ENCODE data around the gene PLAAT5. TPM values are rescaled to one million over a fixed set of nuclear protein-coding genes. Genes with fewer than 3 reads are reported as not detected.
"Not testable (repeated sequence)": the region's sequence is repeated elsewhere in the genome, so short reads cannot be mapped to it uniquely, and the experiment has no call there.

The PLAAT5 gene
- polyA plus RNA-seq, 6 donors from 2014 or later = not detected

DNA sequence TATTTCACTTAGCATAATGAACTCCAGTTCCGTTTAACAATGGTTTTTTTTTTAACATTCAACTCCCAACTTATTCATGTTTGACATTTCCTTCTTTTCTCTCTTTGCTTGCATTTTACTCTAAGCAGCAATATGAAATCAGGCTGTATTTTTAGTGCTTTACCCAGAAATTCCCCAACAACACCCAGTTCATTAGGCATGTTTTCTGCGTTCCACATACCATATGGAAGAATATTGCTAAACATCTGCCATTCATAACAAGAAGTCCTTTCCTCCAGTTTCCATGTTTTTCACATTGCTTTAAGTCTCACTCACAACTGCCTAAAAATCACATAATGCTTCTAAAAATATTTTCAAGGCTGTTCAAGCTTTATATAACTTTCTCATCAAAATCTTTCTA is 45.8 kb downstream of the PLAAT5 start:
- Mint-ChIP-seq H3K27ac (no peak overlapping the region), H3K36me3 (no peaks in the 10 kb centered on the region), H3K4me1 (peaks cover 0 to 4% (median 0%) of the 10 kb centered on the region in 3 donors), H3K4me3 (no peak overlapping the region), H3K9me3 (peaks cover 0 to 11% (median 4%) of the 10 kb centered on the region in 7 donors), H3K27me3 (peaks cover 13 to 16% (median 16%) of the 10 kb centered on the region in 3 donors)
- no peak for ATAC-seq (ENCODE audit: low read depth in 2 of 2)
- no peak for DNase-seq

DNA sequence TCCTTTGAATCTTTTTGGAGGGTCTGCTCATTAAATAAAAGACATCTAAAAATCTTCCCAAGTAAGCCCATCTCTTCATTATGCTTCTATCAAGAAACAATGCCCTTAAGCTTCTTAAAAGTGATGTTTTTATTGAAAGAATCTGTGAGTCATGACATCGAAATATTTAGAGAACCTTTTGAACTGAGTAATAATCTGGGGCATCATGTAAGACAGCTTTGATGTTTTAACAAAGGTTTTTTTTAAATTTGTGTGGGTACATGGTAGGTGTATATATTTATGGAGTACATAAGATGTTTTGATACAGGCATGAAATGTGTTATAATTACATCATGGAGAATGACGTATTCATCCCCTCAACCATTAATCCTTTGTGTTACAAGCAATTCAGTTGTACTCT is 46.8 kb downstream of the PLAAT5 start:
- Mint-ChIP-seq H3K27me3 (peaks cover 12 to 16% (median 13%) of the 10 kb centered on the region in 3 donors), H3K9me3 (peaks cover 0 to 10% (median 4%) of the 10 kb centered on the region in 7 donors), H3K27ac (no peak overlapping the region), H3K36me3 (no peaks in the 10 kb centered on the region), H3K4me1 (peaks cover 0 to 4% (median 0%) of the 10 kb centered on the region in 3 donors), H3K4me3 (no peak overlapping the region)
- DNase-seq (no peak), ATAC-seq (ENCODE audit: low read depth in 2 of 2) (no peak)

GRCh38 chr11:63443714-63444113 is 47.3 kb downstream of the PLAAT5 start:
- DNase-seq = no peak
- H3K27ac Mint-ChIP-seq = no peak overlapping the region
- no peak overlapping the region for H3K4me3 Mint-ChIP-seq
- no peak for ATAC-seq (ENCODE audit: low read depth in 2 of 2)
- no peaks in the 10 kb centered on the region for H3K36me3 Mint-ChIP-seq
- H3K4me1 Mint-ChIP-seq = peaks cover 0 to 4% (median 0%) of the 10 kb centered on the region in 3 donors
- peaks cover 12 to 16% (median 13%) of the 10 kb centered on the region in 3 donors for H3K27me3 Mint-ChIP-seq
- peaks cover 0 to 10% (median 4%) of the 10 kb centered on the region in 7 donors for H3K9me3 Mint-ChIP-seq

- not testable (repeated sequence) for DNase-seq; H3K27ac Mint-ChIP-seq; H3K4me1 Mint-ChIP-seq; H3K4me3 Mint-ChIP-seq; H3K36me3 Mint-ChIP-seq; H3K9me3 Mint-ChIP-seq; ATAC-seq (ENCODE audit: low read depth in 2 of 2)
- H3K27me3 Mint-ChIP-seq = peaks cover 32 to 49% (median 48%) of the 10 kb centered on the region in 3 donors
Measured at GRCh38 chr11:63435831-63436230, 55.1 kb downstream of the PLAAT5 start.

DNA sequence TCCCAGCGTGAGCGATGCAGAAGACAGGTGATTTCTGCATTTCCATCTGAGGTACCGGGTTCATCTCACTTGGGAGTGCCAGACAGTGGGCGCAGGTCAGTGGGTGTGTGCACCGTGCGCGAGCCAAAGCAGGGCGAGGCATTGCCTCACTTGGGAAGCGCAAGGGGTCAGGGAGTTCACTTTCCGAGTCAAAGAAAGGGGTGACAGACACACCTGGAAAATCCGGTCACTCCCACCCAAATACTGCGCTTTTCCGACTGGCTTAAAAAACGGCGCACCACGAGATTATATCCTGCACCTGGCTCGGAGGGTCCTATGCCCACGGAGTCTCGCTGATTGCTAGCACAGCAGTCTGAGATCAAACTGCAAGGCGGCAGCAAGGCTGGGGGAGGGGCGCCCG is 55.6 kb downstream of the PLAAT5 start:
- H3K27ac Mint-ChIP-seq; H3K9me3 Mint-ChIP-seq; H3K4me1 Mint-ChIP-seq; DNase-seq; ATAC-seq (ENCODE audit: low read depth in 2 of 2); H3K36me3 Mint-ChIP-seq; H3K4me3 Mint-ChIP-seq: not testable (repeated sequence)
- H3K27me3 Mint-ChIP-seq = peaks cover 32 to 50% (median 49%) of the 10 kb centered on the region in 3 donors

- ATAC-seq (ENCODE audit: low read depth in 2 of 2); H3K9me3 Mint-ChIP-seq; H3K36me3 Mint-ChIP-seq; H3K27ac Mint-ChIP-seq; H3K4me3 Mint-ChIP-seq; H3K4me1 Mint-ChIP-seq; DNase-seq: not testable (repeated sequence)
- peaks cover 47 to 63% (median 56%) of the 10 kb centered on the region in 3 donors for H3K27me3 Mint-ChIP-seq
Measured at GRCh38 chr11:63430731-63431130, 60.2 kb downstream of the PLAAT5 start.

- peaks cover 35 to 47% (median 35%) of the 10 kb centered on the region in 3 donors for H3K27me3 Mint-ChIP-seq
- H3K36me3 Mint-ChIP-seq = no peaks in the 10 kb centered on the region
- H3K4me3 Mint-ChIP-seq = no peak overlapping the region
- DNase-seq (no peak), ATAC-seq (ENCODE audit: low read depth in 2 of 2) (no peak)
- peaks cover 0 to 7% (median 3%) of the 10 kb centered on the region in 7 donors for H3K9me3 Mint-ChIP-seq
- no peaks in the 10 kb centered on the region for H3K4me1 Mint-ChIP-seq
- H3K27ac Mint-ChIP-seq = no peak overlapping the region
Measured at GRCh38 chr11:63427971-63428508, 62.9 kb downstream of the PLAAT5 start.

GRCh38 chr11:63417174-63417852 is 73.7 kb downstream of the PLAAT5 start:
- peaks cover 11 to 37% (median 20%) of the 10 kb centered on the region in 3 donors for H3K27me3 Mint-ChIP-seq
- no peaks in the 10 kb centered on the region for H3K4me1 Mint-ChIP-seq
- H3K27ac Mint-ChIP-seq = no peak overlapping the region
- peaks cover 3 to 14% (median 9%) of the 10 kb centered on the region in 7 donors for H3K9me3 Mint-ChIP-seq
- peaks cover 0 to 14% of the 10 kb centered on the region in 2 donors for H3K36me3 Mint-ChIP-seq
- ATAC-seq (ENCODE audit: low read depth in 2 of 2) (no peak), DNase-seq (no peak)
- no peak overlapping the region for H3K4me3 Mint-ChIP-seq

Other genes with a start within 250 kb of the PLAAT5 start
- gene SLC22A25, start 247.6 kb downstream of the PLAAT5 start, polyA plus RNA-seq (ENCODE audit: low read depth in 6 of 6) = not detected
- not detected for gene SLC22A9, start 121.4 kb downstream of the PLAAT5 start, polyA plus RNA-seq (ENCODE audit: low read depth in 6 of 6)
- gene LGALS12, start 14.9 kb upstream of the PLAAT5 start, polyA plus RNA-seq (ENCODE audit: low read depth in 6 of 6) = 1 to 10 TPM in 1 of 6 donors, under 1 TPM in 3, not detected in 2; 0.17 to 1.2 (median 0.34) TPM
- gene PLAAT4, start 45.6 kb upstream of the PLAAT5 start, polyA plus RNA-seq (ENCODE audit: low read depth in 6 of 6) = 10 to 100 TPM; 31.7 to 72.1 (median 42.2) TPM
- not detected for gene PLAAT2, start 72.2 kb upstream of the PLAAT5 start, polyA plus RNA-seq (ENCODE audit: low read depth in 6 of 6)
- gene PLAAT3, start 123.3 kb upstream of the PLAAT5 start, polyA plus RNA-seq (ENCODE audit: low read depth in 6 of 6) = under 1 TPM in 3 of 6 donors, not detected in 3; 0.21 to 0.40 (median 0.38) TPM
- 10 to 100 TPM; 15.9 to 22.4 (median 20.8) TPM for gene ATL3, start 180.2 kb upstream of the PLAAT5 start, polyA plus RNA-seq (ENCODE audit: low read depth in 6 of 6)
- gene RTN3, start 190.3 kb upstream of the PLAAT5 start, polyA plus RNA-seq (ENCODE audit: low read depth in 6 of 6) = 10 to 100 TPM; 20.6 to 59.8 (median 27.8) TPM

Data from naive B cell (primary cell).